ENCODE measurements around the gene PANX1. TPM values are rescaled to one million over a fixed set of nuclear protein-coding genes. Genes with fewer than 3 reads are reported as not detected.

The PANX1 gene
- total and polyA plus RNA-seq, 2 experiments from 2014 or later: 13.0 to 16.5 TPM

- no peaks in the 10 kb centered on the region for H3K9me3 ChIP-seq (ENCODE audit: low read depth)
- H3K27me3 ChIP-seq: no peaks in the 10 kb centered on the region
- no peak for DNase-seq (ENCODE audit: low read depth in 1 of 2, low spot score in 1 of 2)
- no peaks in the 10 kb centered on the region for H3K36me3 ChIP-seq
- TF ChIP-seq CTCF (IDR thresholded peaks at IDR 0.05; ENCODE audit: low read depth, low read length): no peak
- no peak overlapping the region for H3K27ac ChIP-seq
- H3K4me1 ChIP-seq (ENCODE audit: low read depth): peaks cover 32% of the 10 kb centered on the region
- H3K4me3 ChIP-seq: no peak overlapping the region
Observed at GRCh38 chr11:94145431-94145830, 16.8 kb downstream of the PANX1 start.

GRCh38 chr11:94145916-94146315, 17.3 kb downstream of the PANX1 start:
- no peak overlapping the region for H3K27ac ChIP-seq
- TF ChIP-seq CTCF (IDR thresholded peaks at IDR 0.05; ENCODE audit: low read depth, low read length): no peak
- no peaks in the 10 kb centered on the region for H3K27me3 ChIP-seq
- DNase-seq (ENCODE audit: low read depth in 1 of 2, low spot score in 1 of 2): no peak
- no peak overlapping the region for H3K4me3 ChIP-seq
- peaks cover 30% of the 10 kb centered on the region for H3K4me1 ChIP-seq (ENCODE audit: low read depth)
- H3K9me3 ChIP-seq (ENCODE audit: low read depth): no peaks in the 10 kb centered on the region
- no peaks in the 10 kb centered on the region for H3K36me3 ChIP-seq

GRCh38 chr11:94147433-94147845, 18.8 kb downstream of the PANX1 start:
- Histone ChIP-seq H3K4me3 (no peak overlapping the region), H3K27ac (no peak overlapping the region), H3K4me1 (ENCODE audit: low read depth) (peaks cover 18% of the 10 kb centered on the region), H3K9me3 (ENCODE audit: low read depth) (no peaks in the 10 kb centered on the region), H3K36me3 (no peaks in the 10 kb centered on the region), H3K27me3 (no peaks in the 10 kb centered on the region)
- TF ChIP-seq CTCF (IDR thresholded peaks at IDR 0.05; ENCODE audit: low read depth, low read length): no peak
- no peak for DNase-seq (ENCODE audit: low read depth in 1 of 2, low spot score in 1 of 2)

GRCh38 chr11:94148189-94148588, 19.5 kb downstream of the PANX1 start:
- Histone ChIP-seq H3K4me3 (no peak overlapping the region), H3K4me1 (ENCODE audit: low read depth) (peaks cover 10% of the 10 kb centered on the region), H3K9me3 (ENCODE audit: low read depth) (no peaks in the 10 kb centered on the region), H3K27ac (no peak overlapping the region), H3K27me3 (no peaks in the 10 kb centered on the region), H3K36me3 (no peaks in the 10 kb centered on the region)
- TF ChIP-seq CTCF (IDR thresholded peaks at IDR 0.05; ENCODE audit: low read depth, low read length): no peak
- DNase-seq (ENCODE audit: low read depth in 1 of 2, low spot score in 1 of 2): no peak

GRCh38 chr11:94149431-94150017, 20.9 kb downstream of the PANX1 start:
- peak in 1 of 2 donors; percentile 85 for DNase-seq (ENCODE audit: low read depth in 1 of 2, low spot score in 1 of 2)
- TF ChIP-seq CTCF (IDR thresholded peaks at IDR 0.05; ENCODE audit: low read depth, low read length): no peak
- Histone ChIP-seq H3K27ac (no peak overlapping the region), H3K9me3 (ENCODE audit: low read depth) (no peaks in the 10 kb centered on the region), H3K36me3 (no peaks in the 10 kb centered on the region), H3K27me3 (no peaks in the 10 kb centered on the region), H3K4me3 (no peak overlapping the region), H3K4me1 (ENCODE audit: low read depth) (peaks cover 5% of the 10 kb centered on the region)
